NB4 (cell line): ENCODE results near the gene ACAA2.
A peak's percentile ranks its signal among the peaks of the same experiment; 100 is the strongest.

Experiments used
- DNase-seq: peaks from one replicate; pipeline ENCODE4 v3.0.0; 2010; ENCODE audit warnings: low read depth
- H3K4me3 ChIP-seq: one replicate; pipeline ENCODE4 v1.5.1; 2011; ENCODE audit warnings: mild to moderate bottlenecking, low read depth, low read length, moderate library complexity
- CTCF ChIP-seq: IDR thresholded peaks from one replicate; pipeline ENCODE4 v1.5.1; 2012; ENCODE audit warnings: low read depth, low read length
- MAX ChIP-seq: IDR thresholded peaks from 2 replicates; pipeline ENCODE4 v1.6.1; 2011; ENCODE audit warnings: low read depth, low read length
- MYC ChIP-seq: IDR thresholded peaks from 2 replicates; pipeline ENCODE4 v1.6.1; 2011; ENCODE audit warnings: low read depth, low read length
- POLR2A ChIP-seq: IDR thresholded peaks from 2 replicates; pipeline ENCODE4 v1.6.1; 2011; ENCODE audit warnings: mild to moderate bottlenecking; ENCODE audit not compliant: insufficient read length; ENCODE audit errors: extremely low read depth

ACAA2 gene

DNA sequence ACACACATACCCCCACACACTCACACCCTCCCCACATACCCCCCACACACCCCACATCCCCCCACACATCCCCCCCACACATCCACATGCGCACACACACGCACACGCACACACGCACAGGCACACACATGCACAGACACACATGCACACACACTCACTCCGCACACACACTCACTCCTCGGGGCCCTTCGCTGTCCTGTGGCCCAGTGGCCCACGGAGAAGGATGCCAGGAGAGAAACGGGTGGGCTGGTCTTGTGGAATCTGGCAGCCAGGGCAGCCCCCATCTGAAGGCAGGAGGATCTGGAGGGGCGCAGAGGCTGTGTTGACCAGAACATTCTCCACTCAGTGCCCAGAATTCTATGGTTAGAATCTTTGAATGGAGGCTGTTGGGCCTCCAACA lies 51.6 kb downstream of the ACAA2 start:
- TF ChIP-seq MYC (no peak), POLR2A (no peak), MAX (no peak), CTCF (no peak)
- no peak overlapping the region for H3K4me3 ChIP-seq
- no peak for DNase-seq

DNA sequence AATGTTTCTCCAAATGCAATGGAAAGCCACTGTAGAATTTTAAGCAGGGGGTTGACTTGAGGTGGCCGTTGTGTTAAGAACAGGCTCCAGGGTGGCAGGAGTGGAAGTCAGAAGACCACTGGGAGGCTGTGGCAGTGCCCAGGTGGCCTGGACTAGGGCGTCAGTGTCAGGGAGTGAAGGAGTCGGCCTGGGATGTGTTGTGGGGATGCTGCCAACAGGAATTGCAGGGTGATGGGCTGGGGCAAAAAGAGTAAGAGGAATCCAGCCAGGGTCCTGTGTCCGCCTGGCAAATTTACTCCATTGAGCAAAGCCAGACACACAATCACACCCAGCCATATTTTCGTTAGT lies 55.1 kb downstream of the ACAA2 start:
- H3K4me3 ChIP-seq = no peak overlapping the region
- TF ChIP-seq MYC (no peak), CTCF (no peak), MAX (no peak), POLR2A (no peak)
- DNase-seq = no peak

DNA sequence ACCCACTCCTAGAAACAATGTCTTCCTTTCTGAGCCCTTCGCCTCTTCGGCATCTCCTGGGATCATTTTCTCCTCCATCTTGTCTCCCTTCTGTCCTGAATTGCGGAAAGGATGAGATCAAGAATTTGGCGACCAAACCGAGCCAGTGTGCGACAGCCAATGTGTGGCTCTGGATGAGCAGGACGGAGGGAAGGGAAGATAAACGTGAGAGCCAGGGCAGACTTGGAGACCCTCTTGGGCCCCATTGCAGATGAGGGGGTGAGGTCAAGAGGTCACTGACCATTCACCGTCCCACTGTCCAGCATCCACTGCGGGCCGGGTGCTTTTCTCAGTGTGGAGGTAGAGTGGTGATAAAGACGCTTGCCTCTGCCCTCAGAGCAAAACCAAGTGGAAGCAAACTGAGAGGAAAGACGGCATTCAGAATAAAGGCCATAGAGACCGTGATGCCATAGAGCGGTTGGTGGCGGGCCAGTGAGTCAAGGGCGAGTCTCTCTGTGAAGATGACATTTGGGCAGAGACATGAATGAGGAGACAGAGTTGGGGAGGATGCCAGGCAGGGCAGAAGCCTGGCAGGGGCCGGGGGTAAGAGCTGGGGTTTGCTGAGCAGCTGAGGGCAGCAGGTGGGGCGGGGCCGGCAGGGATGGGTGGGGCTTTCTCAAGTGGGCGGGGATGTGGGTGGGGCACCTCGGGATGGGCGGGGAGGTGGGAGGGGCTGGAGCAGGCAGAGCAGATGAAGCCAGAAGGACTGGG lies 55.6 kb downstream of the ACAA2 start:
- TF ChIP-seq MAX = no peak
- no peak for TF ChIP-seq MYC
- TF ChIP-seq POLR2A = no peak
- no peak for TF ChIP-seq CTCF
- no peak overlapping the region for H3K4me3 ChIP-seq
- DNase-seq = peak; percentile 11

GRCh38 chr18:49756671-49757362 lies 56.5 kb downstream of the ACAA2 start:
- no peak for DNase-seq
- H3K4me3 ChIP-seq = no peak overlapping the region
- TF ChIP-seq POLR2A (no peak), CTCF (no peak), MAX (no peak), MYC (no peak)

- DNase-seq = no peak
- TF ChIP-seq MAX = no peak
- TF ChIP-seq MYC = no peak
- no peak for TF ChIP-seq POLR2A
- TF ChIP-seq CTCF = no peak
- no peak overlapping the region for H3K4me3 ChIP-seq
These were observed 57.2 kb downstream of the ACAA2 start for GRCh38 chr18:49756135-49756534.
